Endothelial cell of umbilical vein (primary cell): ENCODE data around the gene MAPKBP1. TPM values are rescaled to one million over a fixed set of nuclear protein-coding genes. Genes with fewer than 3 reads are reported as not detected.

Experiments used
- BruUV-seq: library from RNA; stranded (reverse); fragments of 400-500 nt; replicated peaks from 2 replicates; lab custom pipeline; 2021; lab: Mats Ljungman, UMichigan
- CTCF ChIA-PET: fragments of 300-600, 350-600 bp; sonication (Branson Sonifier 250); formaldehyde crosslinking; loops from one replicate; lab custom pipeline; 2021; ENCODE audit warnings: antibody characterized with exemption, inconsistent platforms; lab: Charles Lee
- POLR2A ChIA-PET: fragments of 300-600, 350-600 bp; sonication (Branson Sonifier 250); formaldehyde crosslinking; loops from one replicate; lab custom pipeline; 2021; ENCODE audit warnings: antibody characterized with exemption, inconsistent platforms; lab: Charles Lee
- DNase-seq: peaks from one replicate; pipeline ENCODE4 v3.0.0-alpha.2; 2011; ENCODE audit warnings: low read depth, low spot score
- FAIRE-seq: peaks from 2 replicates; lab custom pipeline; 2011; peaks lifted over from hg19 to GRCh38; lab: Jason Lieb, UNC
- H2AFZ ChIP-seq: 2 replicates; pipeline ENCODE4 v1.6.0; 2012; ENCODE audit warnings: low read depth, low read length, control low read depth, inconsistent platforms
- H3K27ac ChIP-seq: 2 replicates; pipeline ENCODE4 v1.5.1; 2011; ENCODE audit warnings: low read depth, mild to moderate bottlenecking, control low read depth, low read length, moderate library complexity; ENCODE audit not compliant: insufficient read depth
- H3K27me3 ChIP-seq, 2 experiments: 2 replicates each; pipeline versions ENCODE4 v1.6.0 to v1.6.1; 2011; ENCODE audit warnings: low read length in 2 of 2, mixed read lengths in 1 of 2; ENCODE audit not compliant: control insufficient read depth in 2 of 2, insufficient read depth in 2 of 2
- H3K36me3 ChIP-seq, 2 experiments: 2 replicates in 1 of 2; 3 replicates in 1 of 2; pipeline ENCODE4 v1.5.1; 2011; ENCODE audit warnings: low read length in 2 of 2, mild to moderate bottlenecking in 1 of 2, moderate library complexity in 1 of 2; ENCODE audit not compliant: control insufficient read depth in 2 of 2, insufficient read depth in 2 of 2; ENCODE audit errors: extremely low read depth in 1 of 2
- H3K4me1 ChIP-seq: 3 replicates; pipeline ENCODE4 v1.5.1; 2011; ENCODE audit warnings: mild to moderate bottlenecking, low read length; ENCODE audit not compliant: control insufficient read depth, insufficient read depth; ENCODE audit errors: extremely low read depth
- H3K4me2 ChIP-seq: 2 replicates; pipeline ENCODE4 v1.6.1; 2011; ENCODE audit warnings: low read length, control low read depth, mixed read lengths; ENCODE audit not compliant: insufficient read depth
- H3K4me3 ChIP-seq, 3 experiments: fragments of 200-600 bp in 1 of 3; sonication (generic), shearing (Covaris generic) in 1 of 3; replicated peaks in 1 of 3; 2 replicates each; pipeline ENCODE4 v1.5.1; 2011 to 2016; ENCODE audit warnings: control low read depth in 3 of 3, low read length in 3 of 3, mild to moderate bottlenecking in 2 of 3, inconsistent platforms in 1 of 3, low read depth in 1 of 3, moderate library complexity in 1 of 3; ENCODE audit not compliant: insufficient read depth in 1 of 3
- H3K79me2 ChIP-seq: 2 replicates; pipeline ENCODE4 v1.6.0; 2012; ENCODE audit warnings: low read length, inconsistent platforms; ENCODE audit not compliant: control insufficient read depth, insufficient read depth
- H3K9ac ChIP-seq: replicated peaks from 2 replicates; pipeline ENCODE3; 2011; ENCODE audit warnings: low read length, control low read depth; ENCODE audit not compliant: insufficient read depth; ENCODE audit errors: extremely low read depth
- H3K9me1 ChIP-seq: replicated peaks from 3 replicates; pipeline ENCODE4 v1.6.0; 2011; ENCODE audit warnings: mild to moderate bottlenecking, low read length; ENCODE audit not compliant: control insufficient read depth, insufficient read depth; ENCODE audit errors: extremely low read depth
- H3K9me3 ChIP-seq: replicated peaks from 2 replicates; pipeline ENCODE4 v1.5.1; 2012; ENCODE audit warnings: low read length, inconsistent platforms; ENCODE audit not compliant: control insufficient read depth, insufficient read depth
- H4K20me1 ChIP-seq: replicated peaks from 2 replicates; pipeline ENCODE3; 2011; ENCODE audit warnings: mild to moderate bottlenecking, low read length; ENCODE audit not compliant: control insufficient read depth, insufficient read depth; ENCODE audit errors: extremely low read depth
- EZH2 ChIP-seq: IDR thresholded peaks from 2 replicates; pipeline ENCODE4 v1.6.1; 2012; ENCODE audit warnings: borderline replicate concordance, low read depth, mild to moderate bottlenecking, moderate library complexity, low read length, inconsistent platforms; ENCODE audit not compliant: severe bottlenecking
- FOS ChIP-seq: IDR thresholded peaks from 2 replicates; pipeline ENCODE4 v1.6.1; 2011; ENCODE audit warnings: mild to moderate bottlenecking, low read length, moderate library complexity, borderline replicate concordance; ENCODE audit not compliant: insufficient read depth
- GATA2 ChIP-seq: IDR thresholded peaks from 2 replicates; pipeline ENCODE4 v1.7.0; 2011; ENCODE audit warnings: low read depth, mild to moderate bottlenecking, moderate library complexity, mixed read lengths, low read length; ENCODE audit not compliant: insufficient read length, insufficient read depth
- JUN ChIP-seq: IDR thresholded peaks from 2 replicates; pipeline ENCODE4 v1.6.1; 2011; ENCODE audit warnings: borderline replicate concordance, low read depth; ENCODE audit not compliant: insufficient read length, insufficient read depth
- MAX ChIP-seq: IDR thresholded peaks from 2 replicates; pipeline ENCODE4 v1.6.1; 2011; ENCODE audit not compliant: insufficient read depth, insufficient read length
- MYC ChIP-seq: IDR thresholded peaks from one replicate; pipeline ENCODE4 v1.6.1; 2011; ENCODE audit warnings: mild to moderate bottlenecking, low read depth, low read length
- POLR2A ChIP-seq: IDR thresholded peaks from 2 replicates; pipeline ENCODE4 v1.6.1; 2012; ENCODE audit warnings: low read depth, mild to moderate bottlenecking, control low read depth, low read length
- POLR2AphosphoS5 ChIP-seq: IDR thresholded peaks from 2 replicates; pipeline ENCODE4 v1.6.1; 2012; ENCODE audit warnings: low read depth, mild to moderate bottlenecking, control low read depth, low read length, moderate library complexity; ENCODE audit not compliant: insufficient read depth
- dilution Hi-C: fragments of 300-500 bp; cut with MboI; formaldehyde crosslinking; loops from one replicate; pipeline ENCODE4 v1.15.0; 2019; ENCODE audit warnings: low sequenced_read_pairs; ENCODE audit not compliant: extremely low pct_ligation_motif_present
- intact Hi-C: fragments of 100-400 bp; cut with micrococcal nuclease; formaldehyde crosslinking; loops from one replicate; pipeline ENCODE4 v1.10.0; 2022
- polyA plus RNA-seq, 4 experiments: library from polyadenylated mRNA; depleted of rRNA in 3 of 4; stranded (reverse) in 3 of 4; unstranded in 1 of 4; fragments of >200 nt; gene quantifications; 2 replicates each; pipeline versions ENCODE4 v1.2.1 to v1.2.3, GENCODE V29; 2011 to 2012; ENCODE audit warnings: missing spikeins in 1 of 4
- total RNA-seq: library from RNA; stranded (reverse); gene quantifications from 2 replicates; pipeline ENCODE4 v1.2.3, GENCODE V29; 2021
- TF ChIP-seq, protein P1 (sequence below), 2 donors: IDR thresholded peaks; 1 replicate in 1 of 2; 2 replicates in 1 of 2; pipeline ENCODE4 v1.5.1; 2011; ENCODE audit warnings: low read length in 2 of 2, mild to moderate bottlenecking in 2 of 2, moderate library complexity in 2 of 2, control low read depth in 1 of 2, inconsistent platforms in 1 of 2, low read depth in 1 of 2; ENCODE audit not compliant: insufficient read depth in 1 of 2; ENCODE audit errors: extremely low read depth in 1 of 2

Gene MAPKBP1
- total and polyA plus RNA-seq, 2 donors (not counting 3 experiments of a cell fraction or from before 2014, with no cell fraction given): 12.3 to 55.8 TPM

GRCh38 chr15:41783296-41783695 lies 9.0 kb downstream of the MAPKBP1 start:
- Histone ChIP-seq H3K27me3 (no peaks in the 10 kb centered on the region), H3K9me3 (no peaks in the 10 kb centered on the region), H3K36me3 (no peaks in the 10 kb centered on the region), H3K9ac (no peak overlapping the region), H3K4me3 (no peak overlapping the region), H3K27ac (no peak overlapping the region), H3K4me1 (peaks cover 28% of the 10 kb centered on the region), H2AFZ (no peak overlapping the region), H3K4me2 (no peak overlapping the region), H3K79me2 (peaks cover 80% of the 10 kb centered on the region), H4K20me1 (no peaks in the 10 kb centered on the region), H3K9me1 (no peaks in the 10 kb centered on the region)
- TF ChIP-seq EZH2 (no peak), FOS (no peak), POLR2AphosphoS5 (no peak), JUN (no peak), GATA2 (no peak), MAX (no peak), POLR2A (no peak), MYC (no peak)
- TF ChIP-seq, protein P1, sequence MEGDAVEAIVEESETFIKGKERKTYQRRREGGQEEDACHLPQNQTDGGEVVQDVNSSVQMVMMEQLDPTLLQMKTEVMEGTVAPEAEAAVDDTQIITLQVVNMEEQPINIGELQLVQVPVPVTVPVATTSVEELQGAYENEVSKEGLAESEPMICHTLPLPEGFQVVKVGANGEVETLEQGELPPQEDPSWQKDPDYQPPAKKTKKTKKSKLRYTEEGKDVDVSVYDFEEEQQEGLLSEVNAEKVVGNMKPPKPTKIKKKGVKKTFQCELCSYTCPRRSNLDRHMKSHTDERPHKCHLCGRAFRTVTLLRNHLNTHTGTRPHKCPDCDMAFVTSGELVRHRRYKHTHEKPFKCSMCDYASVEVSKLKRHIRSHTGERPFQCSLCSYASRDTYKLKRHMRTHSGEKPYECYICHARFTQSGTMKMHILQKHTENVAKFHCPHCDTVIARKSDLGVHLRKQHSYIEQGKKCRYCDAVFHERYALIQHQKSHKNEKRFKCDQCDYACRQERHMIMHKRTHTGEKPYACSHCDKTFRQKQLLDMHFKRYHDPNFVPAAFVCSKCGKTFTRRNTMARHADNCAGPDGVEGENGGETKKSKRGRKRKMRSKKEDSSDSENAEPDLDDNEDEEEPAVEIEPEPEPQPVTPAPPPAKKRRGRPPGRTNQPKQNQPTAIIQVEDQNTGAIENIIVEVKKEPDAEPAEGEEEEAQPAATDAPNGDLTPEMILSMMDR (IDR thresholded peaks at IDR 0.05; ENCODE audit: extremely low read depth in 1 of 2, insufficient read depth in 1 of 2, low read depth in 1 of 2, low read length in 2 of 2): no peak
- FAIRE-seq (no peak), DNase-seq (no peak)
- ChIA-PET POLR2A (no interaction called here), CTCF (interaction anchor here (1.2 to 13.5 kb wide), 3 partner anchors 10 to 26 kb away, joined by 3 to 219 read pairs (median 26); partner anchors contain the start of gene MAPKBP1)
- dilution Hi-C loops (no loop called here), intact Hi-C loops (no loop called here)
- no TSS peak for BruUV-seq
